ENCODE results near the gene MGMT. TPM values are rescaled to one million over a fixed set of nuclear protein-coding genes. Genes with fewer than 3 reads are reported as not detected.

Gene MGMT
- total and polyA plus RNA-seq, 8 donors: 1.2 to 37.8 (median 21.3) TPM

DNA sequence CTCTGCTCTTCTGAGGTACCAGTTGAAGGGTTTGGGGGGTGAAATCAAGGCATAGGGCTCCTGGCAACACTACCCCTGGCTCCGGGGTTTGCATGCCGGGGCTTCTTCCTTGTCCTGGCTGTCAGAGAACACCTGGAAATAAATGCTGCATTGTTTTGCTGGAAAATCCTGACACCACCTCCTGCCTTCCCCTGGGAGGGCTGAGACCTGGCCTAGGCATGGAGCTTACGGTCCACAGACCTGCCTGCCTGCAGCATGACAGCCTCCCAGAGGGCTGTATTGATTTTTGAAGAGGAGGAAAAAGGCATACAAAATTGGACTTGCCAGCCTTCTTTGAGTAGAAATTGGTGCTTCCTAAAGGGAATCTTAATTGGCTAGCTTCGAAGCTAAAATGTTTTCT is 227.1 kb downstream of the MGMT start:
- Histone ChIP-seq H3K27me3 (no peaks in the 10 kb centered on the region), H3K4me3 (no peak overlapping the region), H3K4me1 (peaks cover 0 to 19% (median 7%) of the 10 kb centered on the region in 4 donors), H3K9me3 (no peaks in the 10 kb centered on the region), H3K36me3 (no peaks in the 10 kb centered on the region), H3K27ac (no peak overlapping the region)
- intact Hi-C loops (cut with DNase I; ENCODE audit: low total_unique reads): no loop called here
- WGBS, 5 donors: 61 to 81% (median 65%) methylated on average over 4 of the region's 4 CpGs
- TF ChIP-seq EP300 (IDR thresholded peaks at IDR 0.05): no peak
- TF ChIP-seq, protein P1, sequence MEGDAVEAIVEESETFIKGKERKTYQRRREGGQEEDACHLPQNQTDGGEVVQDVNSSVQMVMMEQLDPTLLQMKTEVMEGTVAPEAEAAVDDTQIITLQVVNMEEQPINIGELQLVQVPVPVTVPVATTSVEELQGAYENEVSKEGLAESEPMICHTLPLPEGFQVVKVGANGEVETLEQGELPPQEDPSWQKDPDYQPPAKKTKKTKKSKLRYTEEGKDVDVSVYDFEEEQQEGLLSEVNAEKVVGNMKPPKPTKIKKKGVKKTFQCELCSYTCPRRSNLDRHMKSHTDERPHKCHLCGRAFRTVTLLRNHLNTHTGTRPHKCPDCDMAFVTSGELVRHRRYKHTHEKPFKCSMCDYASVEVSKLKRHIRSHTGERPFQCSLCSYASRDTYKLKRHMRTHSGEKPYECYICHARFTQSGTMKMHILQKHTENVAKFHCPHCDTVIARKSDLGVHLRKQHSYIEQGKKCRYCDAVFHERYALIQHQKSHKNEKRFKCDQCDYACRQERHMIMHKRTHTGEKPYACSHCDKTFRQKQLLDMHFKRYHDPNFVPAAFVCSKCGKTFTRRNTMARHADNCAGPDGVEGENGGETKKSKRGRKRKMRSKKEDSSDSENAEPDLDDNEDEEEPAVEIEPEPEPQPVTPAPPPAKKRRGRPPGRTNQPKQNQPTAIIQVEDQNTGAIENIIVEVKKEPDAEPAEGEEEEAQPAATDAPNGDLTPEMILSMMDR (IDR thresholded peaks at IDR 0.05): no peak
- no peak for TF ChIP-seq POLR2AphosphoS5 (IDR thresholded peaks at IDR 0.05)
- TF ChIP-seq POLR2A (IDR thresholded peaks at IDR 0.05): no peak
- no peak for DNase-seq

DNA sequence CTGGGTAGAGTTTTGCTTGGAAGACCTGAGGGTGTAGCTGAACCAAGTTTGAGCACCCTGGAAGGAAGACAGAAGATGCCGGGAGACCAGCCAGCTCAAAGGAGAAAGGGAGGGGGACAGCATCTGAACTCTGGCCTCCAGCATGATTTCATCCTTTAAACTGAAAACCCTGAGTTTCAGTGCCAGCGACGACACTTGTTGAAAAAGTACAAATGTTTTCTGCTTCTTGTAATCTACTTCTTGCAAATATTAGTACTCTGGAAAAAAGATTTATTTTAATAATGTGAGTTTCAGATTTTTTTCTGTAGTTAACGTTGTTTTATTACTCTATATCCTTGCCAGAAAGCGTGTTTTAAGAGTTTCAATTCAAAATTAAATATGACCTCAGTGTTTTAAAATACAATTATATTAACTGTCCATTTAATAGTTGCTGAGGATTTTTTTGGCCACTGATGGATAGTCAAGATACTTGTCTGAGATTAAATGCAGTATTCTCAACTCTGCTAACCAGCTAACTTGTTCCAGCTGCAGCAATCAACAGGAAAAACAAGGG is 227.7 kb downstream of the MGMT start:
- intact Hi-C loops (cut with DNase I; ENCODE audit: low total_unique reads): no loop called here
- peak in 1 of 2 donors; percentile 90 for DNase-seq
- no peaks in the 10 kb centered on the region for H3K27me3 ChIP-seq

DNA sequence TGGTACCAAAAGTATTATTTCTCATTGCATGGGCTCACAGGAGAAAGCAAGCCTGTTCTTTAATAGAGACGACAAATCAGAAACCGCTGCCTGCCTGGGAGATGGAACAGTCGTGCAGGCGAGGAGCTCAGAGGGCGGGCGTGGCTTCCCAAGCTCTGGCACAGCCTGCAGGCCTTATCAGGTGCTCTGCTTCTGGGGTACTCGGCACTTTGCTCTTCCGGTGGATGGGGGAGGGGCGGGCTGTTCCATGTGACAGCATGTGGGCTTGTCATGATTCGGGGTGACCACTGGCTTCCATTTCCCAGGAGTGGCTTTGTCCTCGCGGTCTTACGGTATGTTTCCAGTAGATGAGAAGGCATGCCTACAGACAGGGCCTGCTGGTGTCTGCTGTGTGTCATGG is 228.6 kb downstream of the MGMT start:
- no peak for DNase-seq
- no peak overlapping the region for H3K27ac ChIP-seq
- H3K27me3 ChIP-seq: no peaks in the 10 kb centered on the region
- H3K36me3 ChIP-seq: no peaks in the 10 kb centered on the region
- no peak for TF ChIP-seq EP300 (IDR thresholded peaks at IDR 0.05)
- TF ChIP-seq POLR2AphosphoS5 (IDR thresholded peaks at IDR 0.05): no peak
- TF ChIP-seq, protein P1 (IDR thresholded peaks at IDR 0.05): no peak
- TF ChIP-seq POLR2A (IDR thresholded peaks at IDR 0.05): no peak
- no peaks in the 10 kb centered on the region for H3K9me3 ChIP-seq
- intact Hi-C loops (cut with DNase I; ENCODE audit: low total_unique reads): no loop called here
- H3K4me3 ChIP-seq: no peak overlapping the region
- WGBS, 5 donors: 74 to 87% (median 79%) methylated on average over 11 to 13 of the region's 13 CpGs
- peaks cover 0 to 19% (median 7%) of the 10 kb centered on the region in 4 donors for H3K4me1 ChIP-seq

More for the DNA sequence above, 227.7 kb downstream of the MGMT start:
- H3K36me3 ChIP-seq: no peaks in the 10 kb centered on the region
- WGBS, 5 donors: 53 to 74% (median 66%) methylated on average over 5 of the region's 5 CpGs
- peaks cover 0 to 19% (median 7%) of the 10 kb centered on the region in 4 donors for H3K4me1 ChIP-seq
- TF ChIP-seq EP300 (IDR thresholded peaks at IDR 0.05): no peak
- TF ChIP-seq POLR2AphosphoS5 (IDR thresholded peaks at IDR 0.05): no peak
- TF ChIP-seq, protein P1 (IDR thresholded peaks at IDR 0.05): no peak
- TF ChIP-seq POLR2A (IDR thresholded peaks at IDR 0.05): no peak
- H3K4me3 ChIP-seq: no peak overlapping the region
- H3K27ac ChIP-seq: no peak overlapping the region
- no peaks in the 10 kb centered on the region for H3K9me3 ChIP-seq

- Histone ChIP-seq H3K27me3 (no peaks in the 10 kb centered on the region), H3K9me3 (no peaks in the 10 kb centered on the region), H3K4me3 (no peak overlapping the region), H3K36me3 (no peaks in the 10 kb centered on the region), H3K4me1 (peaks cover 0 to 19% (median 7%) of the 10 kb centered on the region in 4 donors), H3K27ac (no peak overlapping the region)
- 97 to 99% (median 99%) methylated on average over 7 of the region's 7 CpGs for WGBS, 5 donors
- DNase-seq: no peak
- TF ChIP-seq EP300 (IDR thresholded peaks at IDR 0.05): no peak
- TF ChIP-seq, protein P1 (IDR thresholded peaks at IDR 0.05): no peak
- no peak for TF ChIP-seq POLR2A (IDR thresholded peaks at IDR 0.05)
- TF ChIP-seq POLR2AphosphoS5 (IDR thresholded peaks at IDR 0.05): no peak
- intact Hi-C loops (cut with DNase I; ENCODE audit: low total_unique reads): no loop called here
These were observed 229.6 kb downstream of the MGMT start for GRCh38 chr10:129696636-129697035.
